Spleen (tissue), 7 donors: ENCODE measurements around the gene LDLRAD1.

Source experiments
- CTCF ChIP-seq, 11 experiments: fragments of 200-600 bp in 7 of 11; fragments of 450-650 bp in 4 of 11; sonication (generic) in 4 of 11; IDR thresholded peaks in 8 of 11; conservative IDR thresholded peaks in 3 of 11; 1 replicate in 7 of 11; 2 replicates in 4 of 11; pipeline versions ENCODE4 v1.4.0 to v1.8.0; 2016 to 2021; ENCODE audit warnings: antibody characterized with exemption in 11 of 11, inconsistent platforms in 4 of 11, mild to moderate bottlenecking in 1 of 11
- POLR2AphosphoS5 ChIP-seq, 3 donors: sonication (generic); formaldehyde crosslinking; IDR thresholded peaks; one replicate each; pipeline ENCODE4 v1.5.1; 2017; ENCODE audit warnings: antibody characterized with exemption in 3 of 3
- donor health status: DM: no; HTN: no; CAD: no; lungs with moderate emphysema.
- donor health status: DM: no; HTN: no; CAD: no.
- donor health status: DM: no; HTN: no; CAD: no.

- no peak for TF ChIP-seq CTCF (IDR thresholded peaks at IDR 0.05 in 8 of 11, conservative IDR thresholded peaks at IDR 0.05 in 3 of 11)
- TF ChIP-seq POLR2AphosphoS5 (IDR thresholded peaks at IDR 0.05), result no peak
These were observed 46.3 kb upstream of the LDLRAD1 start for GRCh38 chr1:54064299-54064698.
